ENCODE results near the gene RAPGEF2.

DNA sequence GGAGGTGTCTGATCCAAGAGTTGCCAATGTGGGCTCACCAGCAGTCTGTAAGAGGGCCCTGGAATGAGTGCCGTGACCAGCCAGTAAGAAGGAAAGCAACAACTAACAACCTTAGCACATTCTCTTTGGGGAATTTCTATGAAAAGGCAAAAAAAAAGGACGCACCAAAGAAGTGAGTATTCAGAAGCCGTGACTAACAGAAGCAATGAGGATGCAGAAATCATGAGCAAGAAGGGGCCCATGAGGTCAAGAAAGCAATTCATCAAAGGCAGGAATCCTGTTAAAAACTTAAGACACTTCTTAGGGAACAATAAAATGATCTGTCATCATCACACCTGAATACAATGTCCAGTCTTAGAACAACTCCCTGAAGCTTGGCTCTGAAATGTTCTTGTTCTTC is 260.5 kb downstream of the RAPGEF2 start:
- TF ChIP-seq, protein P1, sequence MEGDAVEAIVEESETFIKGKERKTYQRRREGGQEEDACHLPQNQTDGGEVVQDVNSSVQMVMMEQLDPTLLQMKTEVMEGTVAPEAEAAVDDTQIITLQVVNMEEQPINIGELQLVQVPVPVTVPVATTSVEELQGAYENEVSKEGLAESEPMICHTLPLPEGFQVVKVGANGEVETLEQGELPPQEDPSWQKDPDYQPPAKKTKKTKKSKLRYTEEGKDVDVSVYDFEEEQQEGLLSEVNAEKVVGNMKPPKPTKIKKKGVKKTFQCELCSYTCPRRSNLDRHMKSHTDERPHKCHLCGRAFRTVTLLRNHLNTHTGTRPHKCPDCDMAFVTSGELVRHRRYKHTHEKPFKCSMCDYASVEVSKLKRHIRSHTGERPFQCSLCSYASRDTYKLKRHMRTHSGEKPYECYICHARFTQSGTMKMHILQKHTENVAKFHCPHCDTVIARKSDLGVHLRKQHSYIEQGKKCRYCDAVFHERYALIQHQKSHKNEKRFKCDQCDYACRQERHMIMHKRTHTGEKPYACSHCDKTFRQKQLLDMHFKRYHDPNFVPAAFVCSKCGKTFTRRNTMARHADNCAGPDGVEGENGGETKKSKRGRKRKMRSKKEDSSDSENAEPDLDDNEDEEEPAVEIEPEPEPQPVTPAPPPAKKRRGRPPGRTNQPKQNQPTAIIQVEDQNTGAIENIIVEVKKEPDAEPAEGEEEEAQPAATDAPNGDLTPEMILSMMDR (conservative IDR thresholded peaks at IDR 0.05) = no peak
- TF ChIP-seq EZH2 (IDR thresholded peaks at IDR 0.05; ENCODE audit: low read depth) = no peak

Measured in PC-9 (cell line).